GM12878 (cell line): ENCODE results near the gene PHYH. TPM values are rescaled to one million over a fixed set of nuclear protein-coding genes. Genes with fewer than 3 reads are reported as not detected.

Experiments
- ATAC-seq: fragments of 200-7000 bp; cut with Tn5 transposase; 3 replicates; pipeline ENCODE4 v1.9.1; 2020; ENCODE audit warnings: mild to moderate bottlenecking, moderate library complexity
- BruUV-seq: library from RNA; stranded (reverse); fragments of 400-500 nt; replicated peaks from 2 replicates; lab custom pipeline; 2021; lab: Mats Ljungman, UMichigan
- CTCF ChIA-PET: fragments of 300-600 bp; sonication (Branson Sonifier 250); formaldehyde crosslinking; extraction: SDS; loops from one replicate; lab custom pipeline; 2021; ENCODE audit warnings: inconsistent platforms; lab: Yijun Ruan, JAX
- POLR2A ChIA-PET: fragments of 350-600 bp; formaldehyde crosslinking; extraction: SDS; loops from one replicate; lab custom pipeline; 2021; ENCODE audit warnings: inconsistent platforms; lab: Charles Lee
- RAD21 ChIA-PET: fragments of 300-600 bp; sonication (Branson Sonifier 250); formaldehyde crosslinking; loops from one replicate; lab custom pipeline; 2023; ENCODE audit warnings: antibody characterized with exemption; ENCODE audit not compliant: unreplicated experiment; lab: Charles Lee
- SMC1A ChIA-PET: fragments of 300-600 bp; sonication (Branson Sonifier 250); formaldehyde crosslinking; loops from one replicate; lab custom pipeline; 2023; ENCODE audit not compliant: unreplicated experiment, uncharacterized antibody; lab: Charles Lee
- DNase-seq: peaks from one replicate; pipeline ENCODE4 v3.0.0-alpha.2; 2011; ENCODE audit warnings: low read depth, low spot score
- FAIRE-seq: peaks from 3 replicates; lab custom pipeline; 2011; peaks lifted over from hg19 to GRCh38; lab: Jason Lieb, UNC
- H2AFZ ChIP-seq: 2 replicates; pipeline ENCODE4 v1.6.0; 2011; ENCODE audit warnings: low read depth, low read length, control low read depth; ENCODE audit not compliant: control insufficient read depth
- H3K27ac ChIP-seq: 2 replicates; pipeline ENCODE4 v1.5.1; 2011; ENCODE audit warnings: control low read depth; ENCODE audit not compliant: control insufficient read depth, insufficient read depth
- H3K27me3 ChIP-seq, 2 experiments: replicated peaks in 1 of 2; 2 replicates each; pipeline versions ENCODE4 v1.6.0 to v1.6.1; 2011; ENCODE audit warnings: low read length in 1 of 2; ENCODE audit not compliant: control insufficient read depth in 2 of 2, insufficient read depth in 2 of 2
- H3K36me3 ChIP-seq, 2 experiments: 2 replicates each; pipeline ENCODE4 v1.5.1; 2011; ENCODE audit warnings: low read length in 1 of 2; ENCODE audit not compliant: control insufficient read depth in 2 of 2, insufficient read depth in 2 of 2
- H3K4me1 ChIP-seq: 2 replicates; pipeline ENCODE4 v1.6.1; 2011; ENCODE audit warnings: mild to moderate bottlenecking, low read length, moderate library complexity, mixed read lengths; ENCODE audit not compliant: control insufficient read depth, insufficient read depth
- H3K4me2 ChIP-seq: 2 replicates; pipeline ENCODE4 v1.6.0; 2011; ENCODE audit warnings: control low read depth; ENCODE audit not compliant: control insufficient read depth, insufficient read depth
- H3K4me3 ChIP-seq: fragments of 200-600 bp; sonication (generic); 2 replicates; pipeline ENCODE4 v1.5.1; 2016
- H3K79me2 ChIP-seq: 2 replicates; pipeline ENCODE4 v1.6.0; 2011; ENCODE audit warnings: low read length; ENCODE audit not compliant: control insufficient read depth, insufficient read depth
- H3K9ac ChIP-seq: 2 replicates; pipeline ENCODE4 v1.8.0; 2011; ENCODE audit warnings: low read length, control low read depth, mixed read lengths; ENCODE audit not compliant: control insufficient read depth, insufficient read depth
- H3K9me3 ChIP-seq: replicated peaks from 3 replicates; pipeline ENCODE4 v1.5.1; 2011; ENCODE audit warnings: mild to moderate bottlenecking, low read length; ENCODE audit not compliant: control insufficient read depth, insufficient read depth
- H4K20me1 ChIP-seq: 2 replicates; pipeline ENCODE4 v1.6.0; 2011; ENCODE audit not compliant: control insufficient read depth, insufficient read depth
- DPF2 ChIP-seq: fragments of 450-650 bp; IDR thresholded peaks from 2 replicates; pipeline ENCODE4 v1.6.1; 2017; ENCODE audit warnings: mild to moderate bottlenecking
- FOXM1 ChIP-seq: IDR thresholded peaks from 2 replicates; pipeline ENCODE4 v1.6.1; 2012; ENCODE audit warnings: low read depth, mild to moderate bottlenecking, inconsistent platforms, low read length, moderate library complexity
- KAT2A ChIP-seq: conservative IDR thresholded peaks from 2 replicates; pipeline ENCODE4 v1.6.1; 2011; ENCODE audit warnings: low read depth, low read length; ENCODE audit not compliant: control insufficient read depth
- MXI1 ChIP-seq: fragments of 150-350 bp; IDR thresholded peaks from 2 replicates; pipeline ENCODE4 v1.6.1; 2011; ENCODE audit warnings: low read depth, mild to moderate bottlenecking, inconsistent platforms, low read length, improper control_type of control experiment
- POLR2A ChIP-seq: IDR thresholded peaks from 2 replicates; pipeline ENCODE4 v1.6.1; 2011; ENCODE audit warnings: low read depth, mild to moderate bottlenecking, low read length
- TCF12 ChIP-seq: IDR thresholded peaks from 2 replicates; pipeline ENCODE4 v1.6.1; 2011; ENCODE audit warnings: low read depth, mild to moderate bottlenecking, low read length
- WGBS: methylation state at CpG from one replicate; pipeline ENCODE4 v1.1.6; 2016; ENCODE audit warnings: low lambda C conversion rate; ENCODE audit not compliant: insufficient replicate concordance, insufficient coverage; ENCODE audit errors: missing lambda C conversion rate; 5-methylcytosine and 5-hydroxymethylcytosine counted together
- in situ Hi-C: fragments of 300-500 bp; cut with MboI; formaldehyde crosslinking; loops from 9 replicates; pipeline ENCODE4 v1.14.3; 2018; ENCODE audit warnings: mixed read lengths
- intact Hi-C: fragments of 100-400 bp; cut with micrococcal nuclease; formaldehyde crosslinking; loops from one replicate; pipeline ENCODE4 v1.14.2; 2022; ENCODE audit not compliant: unreplicated experiment
- polyA plus RNA-seq, 11 experiments: library from polyadenylated mRNA; depleted of rRNA in 4 of 11; unstranded in 6 of 11; stranded (reverse) in 5 of 11; fragments of >200 nt; fragmentation: Nextera tagmentation in 4 of 11; fragmentation: Illumina TruSeq in 1 of 11; extraction: Ambion mirVana in 4 of 11; extraction: Trizol in 1 of 11; gene quantifications; 1 replicate in 1 of 11; 2 replicates in 10 of 11; pipeline versions ENCODE4 v1.2.1 to v1.2.3, GENCODE V29; 2011 to 2016; ENCODE audit warnings: inconsistent platforms in 2 of 11, missing spikeins in 2 of 11, low read depth in 1 of 11
- total RNA-seq, 4 experiments: library from RNA; depleted of rRNA in 3 of 4; stranded (reverse); fragments of >200 nt in 3 of 4; fragmentation: Illumina TruSeq in 1 of 4; extraction: Trizol in 1 of 4; gene quantifications; 2 replicates each; pipeline versions ENCODE4 v1.2.1 to v1.2.3, GENCODE V29; 2013 to 2021
- TF ChIP-seq, protein P1 (sequence below): fragments of 450-650 bp; IDR thresholded peaks from 2 replicates; pipeline ENCODE4 v1.6.1; 2017; ENCODE audit warnings: antibody characterized with exemption, mild to moderate bottlenecking, moderate library complexity

PHYH gene
- total and polyA plus RNA-seq, 10 of the 15 experiments (the other 5 are each of a cell fraction or from before 2014, with no cell fraction given): 3.2 to 10.3 (median 5.0) TPM

- no peak for FAIRE-seq
- intact Hi-C loops (no loop called here), in situ Hi-C loops (no loop called here)
- H3K4me3 ChIP-seq: no peak overlapping the region
- no peak for DNase-seq
- no peaks in the 10 kb centered on the region for H3K9me3 ChIP-seq
- CTCF ChIA-PET: no interaction called here
- RAD21 ChIA-PET: no interaction called here
- POLR2A ChIA-PET: no interaction called here
- no peaks in the 10 kb centered on the region for H4K20me1 ChIP-seq
- no peak overlapping the region for H2AFZ ChIP-seq
- no peaks in the 10 kb centered on the region for H3K36me3 ChIP-seq
- H3K79me2 ChIP-seq: no peaks in the 10 kb centered on the region
- H3K4me1 ChIP-seq: no peaks in the 10 kb centered on the region
- no peak overlapping the region for H3K9ac ChIP-seq
- H3K27me3 ChIP-seq: no peaks in the 10 kb centered on the region
- no peak for ATAC-seq
- no peak overlapping the region for H3K27ac ChIP-seq
- H3K4me2 ChIP-seq: no peak overlapping the region
- SMC1A ChIA-PET: no interaction called here
- no peak for TF ChIP-seq DPF2
- TF ChIP-seq POLR2A: no peak
- no peak for TF ChIP-seq TCF12
- TF ChIP-seq, protein P1, sequence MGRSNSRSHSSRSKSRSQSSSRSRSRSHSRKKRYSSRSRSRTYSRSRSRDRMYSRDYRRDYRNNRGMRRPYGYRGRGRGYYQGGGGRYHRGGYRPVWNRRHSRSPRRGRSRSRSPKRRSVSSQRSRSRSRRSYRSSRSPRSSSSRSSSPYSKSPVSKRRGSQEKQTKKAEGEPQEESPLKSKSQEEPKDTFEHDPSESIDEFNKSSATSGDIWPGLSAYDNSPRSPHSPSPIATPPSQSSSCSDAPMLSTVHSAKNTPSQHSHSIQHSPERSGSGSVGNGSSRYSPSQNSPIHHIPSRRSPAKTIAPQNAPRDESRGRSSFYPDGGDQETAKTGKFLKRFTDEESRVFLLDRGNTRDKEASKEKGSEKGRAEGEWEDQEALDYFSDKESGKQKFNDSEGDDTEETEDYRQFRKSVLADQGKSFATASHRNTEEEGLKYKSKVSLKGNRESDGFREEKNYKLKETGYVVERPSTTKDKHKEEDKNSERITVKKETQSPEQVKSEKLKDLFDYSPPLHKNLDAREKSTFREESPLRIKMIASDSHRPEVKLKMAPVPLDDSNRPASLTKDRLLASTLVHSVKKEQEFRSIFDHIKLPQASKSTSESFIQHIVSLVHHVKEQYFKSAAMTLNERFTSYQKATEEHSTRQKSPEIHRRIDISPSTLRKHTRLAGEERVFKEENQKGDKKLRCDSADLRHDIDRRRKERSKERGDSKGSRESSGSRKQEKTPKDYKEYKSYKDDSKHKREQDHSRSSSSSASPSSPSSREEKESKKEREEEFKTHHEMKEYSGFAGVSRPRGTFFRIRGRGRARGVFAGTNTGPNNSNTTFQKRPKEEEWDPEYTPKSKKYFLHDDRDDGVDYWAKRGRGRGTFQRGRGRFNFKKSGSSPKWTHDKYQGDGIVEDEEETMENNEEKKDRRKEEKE: no peak
- TF ChIP-seq FOXM1: no peak
- no peak for TF ChIP-seq KAT2A
- no peak for TF ChIP-seq MXI1
- WGBS: 70% methylated on average over 7 of the region's 7 CpGs
- BruUV-seq: no TSS peak
Measured at GRCh38 chr10:13239923-13240322, 59.9 kb downstream of the PHYH start.
